ENCODE measurements around the gene PLCL2.

The PLCL2 gene

DNA sequence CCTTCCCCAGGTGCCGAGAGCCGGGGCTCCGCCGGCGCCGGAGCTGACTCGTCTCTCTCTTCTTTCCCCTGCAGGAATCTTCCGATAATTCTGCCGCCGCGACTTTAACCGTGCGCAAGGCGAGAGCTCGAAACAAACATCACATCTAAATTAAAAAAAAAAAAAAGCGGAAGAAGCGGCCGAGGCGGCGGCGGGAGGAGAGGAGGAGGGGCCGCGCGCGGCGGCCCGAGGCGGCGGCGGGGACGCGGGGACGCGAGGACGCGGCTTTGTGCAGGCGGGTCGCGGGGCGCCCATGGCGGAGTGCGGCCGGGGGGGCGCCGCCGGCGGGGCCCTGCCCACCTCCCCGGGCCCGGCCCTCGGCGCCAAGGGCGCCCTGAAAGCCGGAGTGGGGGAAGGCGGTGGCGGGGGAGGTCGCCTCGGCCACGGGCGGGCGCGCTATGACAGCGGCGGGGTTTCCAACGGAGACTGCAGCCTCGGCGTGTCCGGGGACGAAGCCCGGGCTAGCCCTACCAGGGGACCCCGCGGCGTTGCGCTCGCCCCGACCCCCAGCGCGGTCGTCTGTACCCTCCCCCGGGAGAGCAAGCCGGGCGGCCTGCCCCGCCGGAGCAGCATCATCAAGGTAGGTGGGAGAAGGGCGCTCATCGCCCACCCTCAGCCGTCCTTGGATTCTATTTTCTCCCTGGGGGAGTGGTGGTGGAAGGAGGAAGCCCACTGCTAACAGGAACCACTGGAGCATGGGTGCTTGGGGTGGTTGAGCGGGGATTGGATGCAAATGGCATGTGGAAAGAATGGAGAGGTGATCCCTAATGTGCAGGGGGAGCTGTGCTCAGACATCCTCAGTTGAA lies at the start of gene PLCL2:
Gene PLCL2 (plus strand): TSS at position 208 of the 845 bp plus-strand sequence. CDS start 85 bp downstream, at position 293.
- DNase-seq = peak; percentile 70

DNA sequence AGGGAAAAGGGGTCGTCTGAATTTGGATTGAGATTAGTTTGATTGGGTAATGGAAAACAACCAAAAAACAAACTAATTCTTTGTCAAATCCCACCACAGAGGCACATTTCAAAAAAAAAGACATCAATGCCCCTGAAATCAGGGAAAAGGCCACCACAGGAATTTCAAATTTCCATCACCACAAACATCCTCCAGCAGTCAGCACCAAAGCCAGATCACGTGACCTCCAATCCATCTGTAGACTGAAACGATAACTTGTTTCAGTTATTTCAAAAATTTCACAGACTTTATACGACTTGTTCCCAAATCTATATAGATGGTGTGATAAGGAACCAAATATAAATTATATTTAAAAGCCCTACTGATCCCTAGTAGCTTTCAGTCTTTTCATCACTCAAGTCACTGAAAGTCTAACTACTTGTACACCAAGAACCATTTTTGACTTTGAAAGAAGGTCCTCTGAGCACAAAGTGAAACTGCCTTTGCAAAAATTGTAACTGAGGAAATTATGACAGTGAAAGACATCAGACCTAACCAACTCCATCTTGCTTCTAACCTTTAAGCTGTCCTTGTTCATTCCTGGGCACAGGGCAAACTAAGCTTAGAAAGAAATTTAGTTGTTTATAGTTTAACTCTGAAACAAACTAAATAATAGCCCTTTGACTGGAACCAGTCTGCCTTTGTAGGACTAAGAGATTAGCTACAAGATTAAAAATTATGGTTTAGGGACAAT lies 48.1 kb upstream of the PLCL2 start:
- DNase-seq = no peak

DNA sequence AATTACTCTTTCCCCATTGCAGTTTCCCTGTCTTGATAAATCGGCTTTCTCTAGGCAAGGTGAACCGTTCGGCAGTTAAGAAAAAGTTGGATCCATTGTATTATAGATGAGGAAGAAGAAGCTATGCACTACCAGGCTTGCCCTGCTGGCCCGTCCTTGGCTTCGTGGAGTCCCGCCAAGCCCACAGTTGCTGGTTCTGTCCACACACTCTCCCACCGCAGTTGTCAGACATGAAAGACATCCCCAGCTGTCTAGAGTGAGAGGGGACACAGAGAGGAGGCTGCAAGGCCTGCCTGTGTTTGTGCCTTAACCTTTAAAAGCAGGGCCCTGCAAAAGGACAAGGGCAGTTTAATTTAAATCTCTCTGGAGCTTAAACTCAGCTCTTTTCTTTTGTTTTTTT lies 47.2 kb upstream of the PLCL2 start:
- DNase-seq = no peak

DNA sequence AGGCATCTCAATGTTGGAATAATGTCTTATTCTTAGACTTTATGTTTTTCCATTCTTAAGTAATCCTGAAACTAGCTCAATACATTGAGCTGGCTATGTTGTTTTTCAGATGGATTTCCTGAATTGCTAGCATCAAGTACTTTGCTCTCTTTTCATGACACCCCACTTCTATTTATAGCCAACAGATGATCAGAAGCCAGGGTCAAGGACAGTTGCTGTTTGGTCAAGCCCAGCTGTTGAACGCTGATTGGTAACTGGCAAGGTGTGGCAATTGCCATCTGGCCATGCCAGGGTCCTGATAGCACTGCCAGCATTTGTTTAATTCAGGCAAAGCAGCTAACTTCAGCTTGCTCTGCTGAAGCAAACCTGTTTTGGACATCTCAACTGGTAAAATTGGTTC lies 46.2 kb upstream of the PLCL2 start:
- no peak for DNase-seq

DNA sequence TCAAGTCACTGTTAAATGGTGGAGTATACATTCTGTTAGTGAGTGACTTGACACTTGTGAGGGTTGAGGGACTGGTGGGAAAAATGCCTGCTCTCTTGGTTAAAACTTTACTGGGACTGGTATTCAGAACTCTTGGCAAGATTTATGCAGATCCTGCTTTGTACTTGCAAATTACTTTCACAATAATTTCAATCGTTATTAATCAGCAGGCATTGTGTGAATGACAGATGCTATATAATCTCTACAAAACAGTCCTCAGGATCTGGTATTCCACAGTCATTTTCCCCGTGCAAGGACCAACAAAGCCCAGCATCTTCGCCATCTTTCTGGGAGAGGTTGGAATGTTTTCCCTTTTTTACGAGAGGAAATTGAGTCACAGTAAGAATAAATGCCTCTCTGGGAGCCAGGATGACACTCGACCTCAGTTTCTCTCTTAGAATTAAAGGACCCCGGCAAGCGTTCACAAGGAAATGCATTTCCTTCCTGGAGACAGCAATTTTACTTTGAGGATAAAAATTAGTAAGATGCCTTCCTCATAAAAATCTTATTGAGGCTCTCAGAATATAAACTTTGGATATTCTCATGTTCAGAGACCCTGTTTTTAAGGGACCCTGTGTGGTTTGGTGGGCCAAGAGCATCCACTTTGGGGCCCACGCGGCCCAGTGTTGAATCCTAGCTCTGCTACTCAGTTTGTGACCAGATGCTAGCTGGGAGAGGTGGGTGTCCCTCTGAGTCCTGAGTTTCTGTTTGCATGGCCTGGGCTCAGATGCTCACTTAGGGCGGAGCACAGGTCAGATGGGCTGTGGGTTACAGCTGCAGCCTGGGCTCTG lies 45.3 kb upstream of the PLCL2 start:
- DNase-seq = no peak

DNA sequence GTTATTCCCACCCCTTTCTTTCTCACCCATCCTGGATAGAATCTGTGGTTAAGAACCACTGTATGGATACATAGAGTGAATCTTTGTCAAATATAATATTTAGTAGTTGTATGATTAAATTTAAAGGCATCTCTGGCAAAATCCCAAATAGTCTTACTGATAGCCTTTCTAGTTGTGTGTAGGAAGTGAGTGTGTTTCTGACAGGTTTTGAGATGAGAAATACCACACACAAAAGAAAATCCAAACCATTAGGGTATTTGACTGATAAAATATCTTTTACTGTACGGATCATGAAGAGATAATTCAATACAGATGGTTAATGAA lies 44.7 kb upstream of the PLCL2 start:
- DNase-seq = no peak

DNA sequence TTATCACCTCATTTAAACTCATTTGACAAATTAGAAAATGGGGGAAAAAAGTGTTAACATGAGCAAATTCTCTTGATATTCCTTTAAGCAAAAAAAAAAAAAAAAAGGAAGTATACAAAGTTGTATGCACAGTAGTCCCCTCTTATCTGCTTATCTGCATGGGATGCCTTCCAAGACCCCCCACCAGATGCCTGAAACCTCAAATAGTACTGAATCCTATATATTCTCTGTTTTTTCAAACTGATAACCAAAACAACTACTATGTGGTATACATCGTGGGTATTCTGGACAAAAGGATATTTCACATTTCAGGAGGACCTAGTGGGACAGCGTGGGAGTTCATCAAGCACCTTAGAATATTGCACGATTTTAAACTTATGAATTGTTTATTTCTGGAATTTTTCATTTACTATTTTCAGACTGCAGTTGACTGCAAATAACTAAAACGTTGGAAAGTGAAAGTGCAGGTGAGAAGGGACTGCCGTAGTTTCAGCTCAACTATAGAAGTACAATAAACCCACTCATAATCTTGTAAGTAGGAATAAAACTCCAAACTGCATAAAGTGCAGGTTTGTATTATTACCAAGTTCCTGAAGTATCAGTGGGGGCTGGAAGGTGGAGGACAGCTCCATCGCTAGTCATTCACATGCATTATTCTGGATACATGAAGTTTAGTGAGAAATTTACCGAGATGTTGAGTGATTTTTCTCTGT lies 43.6 kb upstream of the PLCL2 start:
- no peak for DNase-seq

DNA sequence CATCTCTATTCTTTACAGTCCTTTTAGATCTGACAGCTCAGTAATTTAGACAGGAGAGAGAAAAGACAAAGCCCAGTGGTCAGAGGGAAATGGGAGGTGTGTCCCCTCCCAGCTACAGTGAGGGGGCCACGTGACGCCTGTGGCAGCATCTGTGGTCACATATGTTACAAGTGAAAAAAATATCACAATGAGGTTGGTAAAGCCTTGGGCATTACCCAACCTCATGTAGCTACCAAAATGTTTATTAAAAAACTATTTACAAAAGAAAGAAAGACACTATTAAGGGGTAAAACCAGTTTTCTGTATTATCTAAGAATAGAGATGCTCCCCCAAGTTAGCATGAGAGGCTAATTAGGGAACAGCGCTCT lies 42.9 kb upstream of the PLCL2 start:
- DNase-seq = peak; percentile 39

DNA sequence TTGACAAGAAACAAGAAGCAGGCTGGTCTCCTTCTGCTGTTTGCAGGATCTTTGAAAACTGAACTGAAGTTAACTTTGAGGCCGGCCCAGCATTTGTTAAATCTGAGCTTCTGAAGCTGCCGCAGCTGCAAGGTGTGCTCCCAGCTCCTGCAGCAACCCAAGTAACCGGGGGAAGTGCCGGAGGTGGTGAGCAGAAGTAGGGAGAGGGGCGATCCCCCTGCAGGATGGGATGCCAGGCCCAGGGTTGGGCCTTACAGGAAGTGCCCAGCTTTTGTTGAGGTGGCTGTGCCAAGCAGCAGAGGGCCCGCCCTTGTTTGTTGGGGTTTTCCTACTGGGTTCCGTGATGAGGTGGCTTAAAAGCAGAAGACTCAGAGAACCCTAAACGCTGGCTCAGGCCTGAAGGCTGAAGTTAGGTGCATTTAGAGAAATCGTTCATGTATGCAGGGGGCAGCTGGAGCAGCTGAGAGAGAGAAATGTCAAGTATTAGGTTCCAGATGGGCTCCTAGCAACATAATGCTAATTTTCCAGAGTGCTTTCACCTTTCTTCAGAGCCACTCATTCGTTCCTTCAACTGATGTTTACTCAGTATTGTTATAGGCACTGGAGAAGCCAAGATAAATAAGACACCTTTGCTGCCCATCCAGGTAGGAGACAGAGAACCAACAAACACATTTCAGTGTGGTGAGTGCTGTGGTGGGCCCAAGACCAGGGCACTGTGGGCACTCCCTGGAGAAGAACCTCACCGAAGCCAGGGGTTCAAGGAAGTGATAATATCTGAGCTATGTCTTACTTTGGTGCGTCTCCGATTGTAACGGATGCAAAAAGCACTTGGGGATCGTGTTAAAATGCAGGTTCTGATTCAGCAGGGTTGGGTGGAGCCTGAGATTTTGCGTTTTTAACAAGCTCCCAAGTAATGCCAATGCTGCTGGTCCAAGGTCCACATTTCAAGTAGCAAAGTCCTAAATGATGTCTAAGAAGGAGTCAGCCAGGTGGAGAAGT lies 42.2 kb upstream of the PLCL2 start:
- peak; percentile 75 for DNase-seq

DNA sequence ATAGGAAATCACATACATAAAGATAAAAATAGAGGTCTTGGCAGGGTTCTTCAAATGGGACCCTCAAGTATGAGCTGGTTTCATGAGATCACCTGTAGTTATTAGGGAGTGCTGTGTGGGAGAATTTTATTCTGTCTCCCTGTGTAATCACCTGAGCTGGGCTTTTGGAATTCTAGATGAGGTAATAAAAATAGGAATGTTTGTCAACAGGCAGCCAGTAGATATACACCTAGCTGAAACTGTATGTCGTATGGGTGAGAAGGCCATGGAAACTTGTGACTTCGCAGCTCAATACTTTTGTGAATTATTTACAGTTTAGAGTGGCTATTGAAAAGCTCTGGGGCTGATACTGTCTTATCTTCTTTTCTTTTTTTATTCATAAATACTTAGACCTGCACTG lies 40.5 kb upstream of the PLCL2 start:
- DNase-seq = no peak

DNA sequence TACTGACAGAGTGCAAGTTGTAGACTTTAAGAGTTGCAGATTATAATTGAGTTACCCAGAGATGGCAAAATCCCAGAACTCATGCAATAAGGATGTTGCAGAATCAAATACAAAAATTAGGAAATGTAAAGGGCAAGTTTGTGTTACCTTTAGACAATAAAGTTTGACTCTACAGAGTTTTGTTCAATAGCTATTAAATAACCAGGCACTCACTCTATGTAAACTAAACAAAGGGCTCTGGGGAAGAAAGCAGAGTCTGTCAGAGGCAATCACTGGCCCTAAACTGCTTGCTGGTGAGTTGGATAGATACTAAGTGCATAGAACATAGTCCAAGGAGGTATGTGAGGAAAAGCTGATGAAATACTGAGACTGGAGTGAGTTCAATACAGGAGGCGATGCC lies 40.0 kb upstream of the PLCL2 start:
- DNase-seq = no peak

DNA sequence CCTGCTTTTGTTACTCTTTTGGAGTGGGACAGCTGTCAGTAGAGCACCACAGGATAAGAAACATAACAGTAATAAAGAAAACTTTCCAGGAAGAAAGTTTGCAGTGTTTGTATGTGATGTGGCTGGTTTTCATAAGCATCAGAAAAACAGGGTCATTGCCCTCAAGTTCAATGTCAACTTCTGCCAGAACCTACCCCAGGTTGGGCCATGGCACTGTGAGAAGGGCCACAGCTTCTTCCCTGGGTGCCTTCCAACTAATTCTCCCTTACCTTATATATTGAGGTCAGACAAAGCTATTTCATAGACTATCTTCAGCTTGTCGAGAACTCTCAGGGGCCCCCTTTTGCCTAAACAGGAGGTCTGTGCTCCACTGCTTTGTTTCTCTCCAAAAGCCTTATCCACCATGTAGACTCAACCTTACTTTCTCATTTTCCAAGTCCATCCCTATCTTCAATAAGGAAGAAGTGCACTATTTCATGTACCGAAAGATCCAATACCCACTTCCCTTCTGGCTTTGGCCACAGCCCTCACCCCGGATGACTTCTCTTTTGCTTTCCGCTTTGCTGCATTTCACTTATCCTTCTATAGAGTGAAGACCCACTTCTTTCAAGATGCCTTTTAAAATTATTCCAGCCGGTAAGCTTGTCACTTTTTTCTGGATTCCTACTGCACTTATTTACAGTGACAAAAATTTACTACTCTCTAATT lies 38.2 kb upstream of the PLCL2 start:
- no peak for DNase-seq

DNA sequence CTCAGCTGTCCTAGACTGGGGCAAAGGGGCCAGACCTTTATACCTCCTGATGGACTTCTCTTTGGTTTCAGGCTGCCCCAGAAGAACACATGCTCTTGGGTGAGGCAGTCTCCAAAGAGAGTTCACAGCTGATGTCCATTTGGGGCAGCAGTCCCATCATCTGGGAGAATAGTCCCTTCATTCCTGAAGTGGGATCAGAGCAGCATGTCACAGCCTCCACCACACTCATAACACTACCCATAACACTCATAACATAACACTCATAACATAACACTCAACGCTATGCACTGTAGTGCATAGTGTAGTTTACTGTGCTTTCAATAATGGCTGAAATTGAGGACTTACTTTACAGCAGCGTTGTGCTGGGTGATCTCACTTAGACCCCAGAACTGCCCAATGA lies 36.7 kb upstream of the PLCL2 start:
- DNase-seq = no peak

DNA sequence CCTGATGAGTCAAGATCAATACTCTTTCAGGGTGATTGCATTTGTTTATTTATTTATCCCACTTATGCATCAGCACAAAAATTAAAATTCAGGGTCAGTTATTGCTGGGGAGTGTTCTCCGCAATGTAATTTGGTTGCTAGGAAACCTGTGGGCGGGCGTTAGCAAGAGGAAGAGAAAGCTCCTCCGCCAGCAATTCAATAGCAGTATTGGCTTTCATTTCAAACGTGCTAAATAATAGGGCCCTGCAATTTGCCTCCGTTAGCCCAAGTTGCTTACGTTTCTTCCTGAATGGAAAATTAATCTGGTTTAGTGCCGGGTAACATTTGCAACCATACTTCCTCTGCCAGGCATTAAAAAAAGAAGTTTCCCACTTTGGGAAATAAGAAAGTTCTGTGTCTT lies 35.5 kb upstream of the PLCL2 start:
- peak; percentile 79 for DNase-seq

DNA sequence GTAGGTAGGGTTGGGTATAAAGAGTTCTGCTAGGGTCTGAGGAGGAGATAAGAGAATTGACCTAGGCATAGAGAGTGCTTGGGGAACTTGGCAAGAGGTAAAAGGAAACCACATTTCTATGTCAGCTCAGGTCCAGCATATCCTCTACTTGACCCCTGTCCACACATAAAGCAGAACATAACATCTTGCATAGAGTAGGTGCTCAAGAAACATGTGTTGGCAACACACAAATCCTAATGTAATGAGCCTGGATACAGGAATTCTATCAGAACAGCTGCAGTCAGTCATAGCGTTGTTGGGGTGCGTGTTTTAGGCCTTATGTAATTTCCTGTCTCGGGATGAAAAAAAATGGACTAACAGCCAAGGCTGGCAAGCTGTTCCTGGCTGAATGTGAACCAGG lies 35.0 kb upstream of the PLCL2 start:
- DNase-seq = no peak

DNA sequence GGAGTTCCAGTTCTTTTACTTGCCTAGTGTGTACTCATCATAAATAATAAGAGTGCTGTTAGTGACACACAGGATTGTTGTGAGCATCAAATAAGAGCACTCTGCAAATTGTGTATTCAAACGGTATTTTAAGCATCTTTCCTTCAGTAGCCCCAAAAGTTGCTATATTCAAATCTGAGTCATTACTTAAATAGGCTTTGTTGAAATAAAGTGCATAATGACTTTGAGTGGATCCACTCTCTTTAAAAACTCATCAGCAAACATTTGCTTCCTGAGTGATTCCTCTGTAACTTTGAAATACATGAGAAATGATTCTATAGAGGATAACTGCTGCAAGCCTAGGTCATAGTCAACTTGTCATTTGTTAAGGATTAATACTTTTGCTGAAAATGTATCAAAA lies 29.3 kb upstream of the PLCL2 start:
- no peak for DNase-seq

DNA sequence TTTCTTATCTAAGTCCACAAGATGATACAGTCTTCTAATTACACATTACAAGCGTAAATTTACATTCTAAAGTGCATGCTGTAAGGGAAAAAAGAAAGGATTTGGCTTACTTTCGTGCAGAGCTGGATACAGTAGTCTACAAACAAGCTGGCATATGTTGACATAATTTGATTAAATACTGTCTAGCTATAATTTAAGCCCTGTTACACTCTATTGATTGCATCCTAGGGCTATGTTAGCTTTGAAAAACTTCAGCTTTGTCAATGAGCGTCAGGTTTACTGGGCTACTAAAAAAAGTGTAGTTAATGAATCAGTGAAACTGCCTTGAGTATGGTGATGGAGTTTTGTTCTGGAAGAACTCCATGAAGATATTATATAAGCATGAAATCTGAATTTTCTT lies 24.5 kb upstream of the PLCL2 start:
- DNase-seq = no peak

DNA sequence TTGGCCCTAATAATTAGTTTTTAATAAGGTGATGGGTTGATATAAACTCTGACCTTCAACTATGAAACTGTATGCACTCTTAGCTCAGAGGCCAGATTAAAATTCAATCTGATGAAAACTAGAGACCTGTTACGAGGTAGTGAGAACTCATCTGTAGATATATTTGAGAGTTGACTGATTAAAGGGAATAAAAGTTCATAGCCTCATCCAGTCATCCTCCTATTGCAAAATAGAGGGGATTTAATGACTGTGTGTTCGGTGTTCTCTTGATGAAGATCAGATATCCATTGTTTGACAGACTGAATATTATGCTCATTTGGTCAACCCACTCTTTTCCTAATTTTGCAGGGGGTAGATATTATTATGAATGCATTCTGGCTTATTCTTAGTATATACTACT lies 23.3 kb upstream of the PLCL2 start:
- no peak for DNase-seq

DNA sequence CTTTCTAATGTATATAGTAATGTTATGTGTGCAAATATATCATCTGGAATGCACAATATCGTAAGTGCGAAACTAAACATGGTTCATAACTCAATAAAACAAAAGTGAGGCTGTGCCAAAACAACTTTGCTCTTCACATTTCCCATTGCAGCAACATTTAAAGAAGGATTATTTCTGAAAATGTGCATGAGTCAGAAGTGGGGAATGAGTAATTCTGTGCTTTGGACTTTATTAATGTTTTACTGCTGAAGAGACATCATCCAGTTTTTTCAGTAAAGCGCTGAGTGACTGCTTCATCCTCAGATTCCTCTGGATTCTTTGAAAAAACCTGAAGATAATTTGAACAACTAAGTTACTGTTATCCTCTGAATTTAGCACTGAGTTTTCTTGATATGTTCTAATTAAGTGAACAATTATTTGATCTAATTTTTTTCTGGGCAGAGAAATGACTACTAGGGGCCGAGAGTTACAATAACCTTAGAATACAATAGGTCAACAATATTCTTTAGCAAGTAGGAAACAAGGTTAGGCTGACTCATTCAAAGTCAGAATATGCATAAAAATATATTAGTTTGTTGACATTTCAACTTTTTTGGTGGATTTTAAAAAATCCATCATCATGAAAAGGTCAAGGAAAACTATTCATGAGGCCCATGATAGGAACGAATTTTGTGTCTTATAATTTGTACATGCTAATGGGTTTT lies 20.0 kb upstream of the PLCL2 start:
- no peak for DNase-seq

DNA sequence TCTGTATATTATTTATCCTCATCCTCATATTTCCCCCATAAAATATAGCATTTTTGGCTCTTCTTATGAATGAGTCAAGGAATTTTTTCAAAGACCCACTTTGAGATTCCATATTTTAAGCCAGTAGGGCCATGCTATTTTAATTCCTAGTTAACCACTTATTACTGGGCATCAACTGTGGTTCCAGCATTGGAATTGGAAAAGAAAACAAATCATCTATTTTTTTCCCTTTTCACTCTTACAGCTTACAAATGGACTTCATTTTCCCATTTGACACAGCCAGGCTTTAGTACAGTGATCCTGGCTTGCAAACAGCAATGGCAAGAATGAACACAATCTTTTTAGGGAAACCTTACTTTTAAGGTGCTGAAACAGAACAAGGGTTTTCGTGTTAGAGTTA lies 19.4 kb upstream of the PLCL2 start:
- no peak for DNase-seq

DNA sequence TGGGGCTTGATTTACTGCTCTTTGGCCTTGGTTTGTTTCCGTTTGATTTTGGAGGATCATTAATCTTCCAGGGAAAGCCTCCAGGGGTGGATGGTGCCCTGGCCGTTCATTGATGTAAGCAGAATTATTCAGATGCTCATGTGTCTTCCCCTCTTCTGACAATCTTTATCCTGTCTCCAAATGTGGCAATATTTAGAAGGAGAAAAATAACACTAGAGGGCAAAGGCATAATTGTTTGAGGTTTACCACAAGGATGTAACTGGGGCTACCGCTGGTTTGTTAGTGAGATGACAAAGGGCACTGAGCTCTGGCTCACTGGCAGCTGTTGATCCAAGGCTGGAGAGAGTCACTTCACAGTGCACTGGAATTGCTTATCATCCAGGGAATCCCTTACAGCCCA lies 18.2 kb upstream of the PLCL2 start:
- DNase-seq = no peak
